ENCODE data around the gene CDS1.

Gene CDS1

GRCh38 chr4:84683064-84683850, 100.3 kb downstream of the CDS1 start:
- no peak overlapping the region for H3K4me2 ChIP-seq (ENCODE audit: low read depth, low read length)
- no peak overlapping the region for H3K4me3 ChIP-seq (ENCODE audit: low read length)
- no peak for DNase-seq
- H3K9me2 ChIP-seq (replicated peaks; ENCODE audit: insufficient read depth, low read length), result no peaks in the 10 kb centered on the region
- H3K27me3 ChIP-seq (replicated peaks; ENCODE audit: insufficient read depth, low read length), result no peaks in the 10 kb centered on the region
- no peaks in the 10 kb centered on the region for H3K79me2 ChIP-seq (ENCODE audit: low read length)
- no peak overlapping the region for H3K9ac ChIP-seq (ENCODE audit: low read length)
- peaks cover 5% of the 10 kb centered on the region for H3K4me1 ChIP-seq (ENCODE audit: low read length)
- H2AFZ ChIP-seq (ENCODE audit: low read length), result no peak overlapping the region
- no peaks in the 10 kb centered on the region for H3K9me3 ChIP-seq (replicated peaks; ENCODE audit: insufficient read depth, low read length)
- no peaks in the 10 kb centered on the region for H3F3A ChIP-seq (ENCODE audit: insufficient read depth, low read length)
- no peak overlapping the region for H3K27ac ChIP-seq (ENCODE audit: low read length)
- no peaks in the 10 kb centered on the region for H3K36me3 ChIP-seq (replicated peaks; ENCODE audit: insufficient read depth, low read length)
- no peaks in the 10 kb centered on the region for H4K20me1 ChIP-seq (ENCODE audit: insufficient read depth, low read length)
- TF ChIP-seq EZH2phosphoT487 (IDR thresholded peaks at IDR 0.05; ENCODE audit: low read length) (no peak), EZH2 (optimal IDR thresholded peaks at IDR 0.05; ENCODE audit: low read depth, low read length) (no peak), CTCF (IDR thresholded peaks at IDR 0.05; ENCODE audit: low read length) (no peak)

DNA sequence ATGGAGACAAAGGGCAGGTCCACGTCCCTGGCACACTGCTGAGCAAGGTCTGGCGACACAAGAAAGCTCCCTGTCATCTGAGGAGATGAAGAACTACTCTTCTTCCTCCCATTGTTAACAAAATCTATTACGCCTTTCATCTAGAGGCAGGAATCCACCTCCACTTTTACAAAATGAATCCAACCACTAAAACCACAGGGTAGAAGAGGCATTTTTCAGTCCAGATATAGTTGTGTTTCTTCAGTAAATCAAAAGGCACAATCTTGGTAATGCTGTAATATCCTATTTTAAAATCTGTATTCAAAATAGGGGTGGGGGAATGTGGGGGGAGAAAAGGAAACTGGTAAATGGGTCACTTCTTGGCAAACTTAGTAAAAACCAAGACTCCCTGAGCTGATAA, 101.4 kb downstream of the CDS1 start:
- Histone ChIP-seq H3K79me2 (ENCODE audit: low read length) (no peaks in the 10 kb centered on the region), H3K4me2 (ENCODE audit: low read depth, low read length) (no peak overlapping the region), H3K27me3 (replicated peaks; ENCODE audit: insufficient read depth, low read length) (no peaks in the 10 kb centered on the region), H3K27ac (ENCODE audit: low read length) (no peak overlapping the region), H2AFZ (ENCODE audit: low read length) (no peak overlapping the region), H3K4me1 (ENCODE audit: low read length) (peaks cover 5% of the 10 kb centered on the region), H3K9ac (ENCODE audit: low read length) (no peak overlapping the region), H3F3A (ENCODE audit: insufficient read depth, low read length) (no peaks in the 10 kb centered on the region), H3K9me2 (replicated peaks; ENCODE audit: insufficient read depth, low read length) (no peaks in the 10 kb centered on the region), H3K9me3 (replicated peaks; ENCODE audit: insufficient read depth, low read length) (no peaks in the 10 kb centered on the region), H3K4me3 (ENCODE audit: low read length) (no peak overlapping the region), H3K36me3 (replicated peaks; ENCODE audit: insufficient read depth, low read length) (no peaks in the 10 kb centered on the region), H4K20me1 (ENCODE audit: insufficient read depth, low read length) (no peaks in the 10 kb centered on the region)
- no peak for DNase-seq
- TF ChIP-seq CTCF (IDR thresholded peaks at IDR 0.05; ENCODE audit: low read length) (no peak), EZH2phosphoT487 (IDR thresholded peaks at IDR 0.05; ENCODE audit: low read length) (no peak), EZH2 (optimal IDR thresholded peaks at IDR 0.05; ENCODE audit: low read depth, low read length) (no peak)

DNA sequence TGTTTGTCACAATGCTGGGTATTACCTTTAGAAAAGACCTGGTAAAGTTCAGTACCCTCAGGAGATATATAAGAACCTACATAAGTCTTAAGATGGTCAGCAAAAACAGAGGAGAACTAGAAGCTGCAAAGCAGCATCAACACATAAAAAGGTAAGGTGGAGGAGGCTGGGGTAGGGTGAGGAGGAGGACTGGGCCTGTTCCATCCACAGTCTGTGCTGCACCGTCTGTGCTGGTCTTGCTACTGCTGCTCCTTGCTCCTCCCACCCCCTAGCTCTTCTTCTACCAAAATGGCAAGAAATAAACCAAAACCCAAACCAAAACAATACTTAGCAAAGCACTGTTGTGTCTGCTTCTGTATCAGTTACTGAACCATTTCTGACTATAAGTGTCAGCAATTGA, 102.2 kb downstream of the CDS1 start:
- Histone ChIP-seq H3K9me2 (replicated peaks; ENCODE audit: insufficient read depth, low read length) (no peaks in the 10 kb centered on the region), H3F3A (ENCODE audit: insufficient read depth, low read length) (no peaks in the 10 kb centered on the region), H3K4me3 (ENCODE audit: low read length) (no peak overlapping the region), H3K4me2 (ENCODE audit: low read depth, low read length) (no peak overlapping the region), H4K20me1 (ENCODE audit: insufficient read depth, low read length) (no peaks in the 10 kb centered on the region), H3K27me3 (replicated peaks; ENCODE audit: insufficient read depth, low read length) (no peaks in the 10 kb centered on the region), H2AFZ (ENCODE audit: low read length) (no peak overlapping the region), H3K27ac (ENCODE audit: low read length) (no peak overlapping the region), H3K36me3 (replicated peaks; ENCODE audit: insufficient read depth, low read length) (no peaks in the 10 kb centered on the region), H3K9me3 (replicated peaks; ENCODE audit: insufficient read depth, low read length) (no peaks in the 10 kb centered on the region), H3K79me2 (ENCODE audit: low read length) (no peaks in the 10 kb centered on the region), H3K4me1 (ENCODE audit: low read length) (peaks cover 5% of the 10 kb centered on the region), H3K9ac (ENCODE audit: low read length) (no peak overlapping the region)
- no peak for DNase-seq
- TF ChIP-seq CTCF (IDR thresholded peaks at IDR 0.05; ENCODE audit: low read length) (no peak), EZH2phosphoT487 (IDR thresholded peaks at IDR 0.05; ENCODE audit: low read length) (no peak), EZH2 (optimal IDR thresholded peaks at IDR 0.05; ENCODE audit: low read depth, low read length) (no peak)
